H9 (cell line): ENCODE measurements around the gene HCRTR1. TPM values are rescaled to one million over a fixed set of nuclear protein-coding genes. Genes with fewer than 3 reads are reported as not detected.

Experiments used
- DNase-seq: peaks from one replicate; pipeline ENCODE4 v3.0.0-alpha.2; 2017
- H2AFZ ChIP-seq: one replicate; pipeline ENCODE4 v1.6.1; 2013; ENCODE audit warnings: mild to moderate bottlenecking, low read length, control low read depth, moderate library complexity
- H2AK5ac ChIP-seq: 2 replicates; pipeline ENCODE4 v1.6.1; 2013; ENCODE audit warnings: low read length, control low read depth, mixed read lengths; ENCODE audit not compliant: insufficient read length
- H2BK120ac ChIP-seq: one replicate; pipeline ENCODE4 v1.6.1; 2013; ENCODE audit warnings: low read depth, mild to moderate bottlenecking, low read length, control low read depth, inconsistent platforms; ENCODE audit not compliant: poor library complexity, severe bottlenecking
- H2BK12ac ChIP-seq: 2 replicates; pipeline ENCODE4 v1.6.1; 2013; ENCODE audit warnings: low read length, control low read depth, mixed read lengths, low read depth; ENCODE audit not compliant: insufficient read length
- H2BK15ac ChIP-seq: 2 replicates; pipeline ENCODE4 v1.6.1; 2013; ENCODE audit warnings: low read depth, low read length, control low read depth
- H2BK20ac ChIP-seq: one replicate; pipeline ENCODE4 v1.6.1; 2013; ENCODE audit warnings: low read depth, mild to moderate bottlenecking, low read length, control low read depth, inconsistent platforms; ENCODE audit not compliant: poor library complexity, severe bottlenecking
- H2BK5ac ChIP-seq: 2 replicates; pipeline ENCODE4 v1.6.1; 2013; ENCODE audit warnings: low read length, control low read depth, mixed read lengths; ENCODE audit not compliant: insufficient read length
- H3K14ac ChIP-seq: 2 replicates; pipeline ENCODE4 v1.6.1; 2013; ENCODE audit warnings: low read length, control low read depth; ENCODE audit not compliant: insufficient read depth
- H3K18ac ChIP-seq: 2 replicates; pipeline ENCODE4 v1.6.1; 2013; ENCODE audit warnings: low read depth, mild to moderate bottlenecking, mixed read lengths, low read length, control low read depth; ENCODE audit not compliant: insufficient read length
- H3K23ac ChIP-seq: 2 replicates; pipeline ENCODE4 v1.6.1; 2013; ENCODE audit warnings: low read length, control low read depth, mixed read lengths, low read depth; ENCODE audit not compliant: insufficient read length
- H3K23me2 ChIP-seq: 2 replicates; pipeline ENCODE4 v1.6.1; 2013; ENCODE audit warnings: low read depth, mild to moderate bottlenecking, mixed read lengths, low read length, control low read depth; ENCODE audit not compliant: insufficient read length, poor library complexity, severe bottlenecking
- H3K27ac ChIP-seq: 2 replicates; pipeline ENCODE4 v1.5.1; 2013; ENCODE audit warnings: low read length, control low read depth, mixed read lengths, low read depth; ENCODE audit not compliant: insufficient read length
- H3K27me3 ChIP-seq: 2 replicates; pipeline ENCODE4 v1.6.1; 2013; ENCODE audit warnings: low read length, control low read depth, inconsistent platforms; ENCODE audit not compliant: insufficient read depth
- H3K4ac ChIP-seq: 2 replicates; pipeline ENCODE4 v1.6.1; 2013; ENCODE audit warnings: low read depth, mild to moderate bottlenecking, control low read depth, inconsistent platforms, low read length, moderate library complexity
- H3K4me1 ChIP-seq: 2 replicates; pipeline ENCODE4 v1.6.1; 2013; ENCODE audit warnings: low read length, control low read depth, inconsistent platforms; ENCODE audit not compliant: insufficient read depth
- H3K4me2 ChIP-seq: 2 replicates; pipeline ENCODE4 v1.6.1; 2013; ENCODE audit warnings: low read length, control low read depth, mixed read lengths; ENCODE audit not compliant: insufficient read length, insufficient read depth
- H3K56ac ChIP-seq: 2 replicates; pipeline ENCODE4 v1.6.1; 2013; ENCODE audit warnings: low read depth, mild to moderate bottlenecking, mixed read lengths, low read length, control low read depth; ENCODE audit not compliant: insufficient read length
- H3K79me1 ChIP-seq: 2 replicates; pipeline ENCODE4 v1.6.1; 2013; ENCODE audit warnings: low read depth, mild to moderate bottlenecking, moderate library complexity, low read length, control low read depth, inconsistent platforms; ENCODE audit not compliant: insufficient read depth, poor library complexity, severe bottlenecking
- H3K79me2 ChIP-seq: 2 replicates; pipeline ENCODE4 v1.6.1; 2013; ENCODE audit warnings: low read length, control low read depth, inconsistent platforms; ENCODE audit not compliant: insufficient read depth
- H3K9ac ChIP-seq: 2 replicates; pipeline ENCODE4 v1.6.1; 2013; ENCODE audit warnings: low read length, control low read depth, mixed read lengths; ENCODE audit not compliant: insufficient read length; ENCODE audit errors: extremely low read depth
- H3K9me3 ChIP-seq: one replicate; pipeline ENCODE4 v1.6.1; 2013; ENCODE audit warnings: low read depth, low read length, inconsistent platforms; ENCODE audit not compliant: control insufficient read depth
- H3T11ph ChIP-seq: one replicate; pipeline ENCODE4 v1.6.1; 2013; ENCODE audit warnings: mild to moderate bottlenecking, low read length, control low read depth, inconsistent platforms
- H4K20me1 ChIP-seq: one replicate; pipeline ENCODE4 v1.6.1; 2013; ENCODE audit not compliant: control insufficient read depth, insufficient read length, insufficient read depth
- H4K5ac ChIP-seq: 2 replicates; pipeline ENCODE4 v1.6.1; 2013; ENCODE audit warnings: low read depth, mild to moderate bottlenecking, mixed read lengths, low read length, control low read depth; ENCODE audit not compliant: insufficient read length
- H4K8ac ChIP-seq: replicated peaks from 2 replicates; pipeline ENCODE4 v1.6.1; 2013; ENCODE audit warnings: low read length, control low read depth, mixed read lengths, low read depth; ENCODE audit not compliant: insufficient read length
- H4K91ac ChIP-seq: 2 replicates; pipeline ENCODE4 v1.6.1; 2013; ENCODE audit warnings: low read depth, mild to moderate bottlenecking, moderate library complexity, mixed read lengths, low read length, control low read depth; ENCODE audit not compliant: insufficient read length
- H3K27ac Mint-ChIP-seq, 3 experiments: 2 replicates in 2 of 3; 3 replicates in 1 of 3; pipeline ENCODE4 v1.8.0; 2020 to 2021; ENCODE audit warnings: mixed read lengths in 3 of 3, mild to moderate bottlenecking in 1 of 3, moderate library complexity in 1 of 3
- H3K27me3 Mint-ChIP-seq: 2 replicates; pipeline ENCODE4 v1.8.0; 2021; ENCODE audit warnings: low read depth, mild to moderate bottlenecking, moderate library complexity, mixed read lengths
- H3K36me3 Mint-ChIP-seq, 3 experiments: 2 replicates in 2 of 3; 3 replicates in 1 of 3; pipeline ENCODE4 v1.8.0; 2020 to 2021; ENCODE audit warnings: low read depth in 3 of 3, mixed read lengths in 3 of 3; ENCODE audit not compliant: insufficient read depth in 1 of 3
- H3K4me1 Mint-ChIP-seq, 2 experiments: 2 replicates each; pipeline ENCODE4 v1.8.0; 2020; ENCODE audit warnings: mixed read lengths in 2 of 2
- H3K4me3 Mint-ChIP-seq, 2 experiments: 2 replicates in 1 of 2; 3 replicates in 1 of 2; pipeline ENCODE4 v1.8.0; 2020 to 2021; ENCODE audit warnings: mild to moderate bottlenecking in 2 of 2, mixed read lengths in 2 of 2, moderate library complexity in 1 of 2
- H3K9me3 Mint-ChIP-seq, 2 experiments: 2 replicates in 1 of 2; 3 replicates in 1 of 2; pipeline ENCODE4 v1.8.0; 2020; ENCODE audit warnings: mild to moderate bottlenecking in 2 of 2, mixed read lengths in 2 of 2, moderate library complexity in 1 of 2
- CTCF ChIP-seq: fragments of 200-600 bp; sonication (generic); conservative IDR thresholded peaks from 3 replicates; pipeline ENCODE4 v1.8.0; 2021; ENCODE audit warnings: antibody characterized with exemption, mild to moderate bottlenecking
- WGBS: extraction: QIAGEN DNeasy Blood & Tissue Kit; methylation state at CpG from one replicate; pipeline ENCODE4 v1.1.7; 2013; ENCODE audit warnings: missing lambda C conversion rate, low lambda C conversion rate, mixed read lengths; ENCODE audit not compliant: insufficient read length; ENCODE audit errors: extremely low coverage; 5-methylcytosine and 5-hydroxymethylcytosine counted together
- total RNA-seq: library from RNA; stranded (reverse); gene quantifications from 2 replicates; pipeline ENCODE4 v1.2.1, GENCODE V29; 2021

The HCRTR1 gene
- total RNA-seq, 1 experiment from 2014 or later: not detected

- H3K4me3 Mint-ChIP-seq: peak overlapping the region; percentile 94 to 95; a peak in 2 of 5 replicates
- no peak overlapping the region for H3K27ac Mint-ChIP-seq
- H3K14ac ChIP-seq: no peak overlapping the region
- no peaks in the 10 kb centered on the region for H4K20me1 ChIP-seq
- H4K8ac ChIP-seq: no peak overlapping the region
- no peak overlapping the region for H3K4me2 ChIP-seq
- no peaks in the 10 kb centered on the region for H3K9me3 ChIP-seq
- no peaks in the 10 kb centered on the region for H3K79me1 ChIP-seq
- H3K27ac ChIP-seq: no peak overlapping the region
- no CpG with 5 or more reads among the region's 4 CpGs for WGBS
- no peak overlapping the region for H2BK5ac ChIP-seq
- H3K4me1 Mint-ChIP-seq: peaks cover 14 to 20% of the 10 kb centered on the region in 2 experiments
- H3K56ac ChIP-seq: no peak overlapping the region
- H4K91ac ChIP-seq: no peak overlapping the region
- no peak overlapping the region for H4K5ac ChIP-seq
- no peaks in the 10 kb centered on the region for H3K9me3 Mint-ChIP-seq
- H3K4ac ChIP-seq: no peak overlapping the region
- no peak overlapping the region for H3K9ac ChIP-seq
- no peak for TF ChIP-seq CTCF
- no peak overlapping the region for H2BK15ac ChIP-seq
- no peak overlapping the region for H2BK20ac ChIP-seq
- H3K27me3 Mint-ChIP-seq: peaks cover 5% of the 10 kb centered on the region
- H3K4me1 ChIP-seq: peaks cover 4% of the 10 kb centered on the region; the same call in 1 of the 2 replicates
- no peak overlapping the region for H2BK12ac ChIP-seq
- no peaks in the 10 kb centered on the region for H3K36me3 Mint-ChIP-seq
- peaks cover 6% of the 10 kb centered on the region for H3K23me2 ChIP-seq
- no peak overlapping the region for H2BK120ac ChIP-seq
- no peaks in the 10 kb centered on the region for H3K27me3 ChIP-seq
- H2AK5ac ChIP-seq: no peak overlapping the region
- no peak overlapping the region for H3T11ph ChIP-seq
- DNase-seq: no peak
- H3K18ac ChIP-seq: no peak overlapping the region
- H3K79me2 ChIP-seq: peaks cover 6% of the 10 kb centered on the region; the same call in 1 of the 2 replicates
- H2AFZ ChIP-seq: no peak overlapping the region
- H3K23ac ChIP-seq: no peak overlapping the region
These were observed 28.9 kb downstream of the HCRTR1 start for GRCh38 chr1:31646259-31646960.
